Loucy (cell line): Measurements from ENCODE around the gene C11orf97.

ENCODE experiments used
- CTCF ChIP-seq: fragments of 200-600 bp; sonication (generic); conservative IDR thresholded peaks from 2 replicates; pipeline ENCODE4 v1.5.1; 2014; ENCODE audit warnings: mild to moderate bottlenecking, antibody characterized with exemption, low read length
- EZH2phosphoT487 ChIP-seq: fragments of 200-600 bp; IDR thresholded peaks from 2 replicates; pipeline ENCODE4 v1.6.1; 2018; ENCODE audit warnings: antibody characterized with exemption, mild to moderate bottlenecking, moderate library complexity, borderline replicate concordance

DNA sequence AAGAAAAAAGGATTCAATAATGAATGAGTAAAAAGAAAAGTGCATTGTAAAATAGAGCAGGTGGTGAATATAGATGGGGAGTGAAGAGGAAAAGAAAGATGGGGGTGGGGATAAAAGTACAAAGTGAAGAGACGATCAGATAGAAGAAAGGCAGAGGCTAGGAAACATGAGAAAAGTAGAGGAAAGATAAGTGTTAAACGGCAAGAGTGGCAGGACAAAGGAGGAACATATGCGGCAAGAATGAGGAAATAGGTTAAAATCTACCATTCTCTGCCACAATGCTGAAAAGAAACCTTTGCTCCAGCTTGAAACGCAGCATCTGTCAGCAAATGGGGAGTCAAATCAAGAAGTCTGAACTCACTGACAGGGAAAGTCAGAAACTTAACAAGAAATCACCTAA, 38.3 kb downstream of the C11orf97 start:
- TF ChIP-seq CTCF (no peak), EZH2phosphoT487 (no peak)
